ENCODE results near the gene RAB35.

RAB35 gene

GRCh38 chr12:120132863-120133385 is 16.4 kb upstream of the RAB35 start:
- DNase-seq (ENCODE audit: low read depth): no peak

GRCh38 chr12:120132054-120132836 is 15.7 kb upstream of the RAB35 start:
- DNase-seq (ENCODE audit: low read depth): no peak

GRCh38 chr12:120131116-120131515 is 14.6 kb upstream of the RAB35 start:
- DNase-seq (ENCODE audit: low read depth): no peak

- no peak for DNase-seq (ENCODE audit: low read depth)
Measured at GRCh38 chr12:120130011-120130410, 13.5 kb upstream of the RAB35 start.

GRCh38 chr12:120126635-120127005 is 10.1 kb upstream of the RAB35 start:
- DNase-seq (ENCODE audit: low read depth): no peak

- DNase-seq (ENCODE audit: low read depth): no peak
Measured at GRCh38 chr12:120125792-120126634, 9.5 kb upstream of the RAB35 start.

GRCh38 chr12:120125029-120125428 is 8.5 kb upstream of the RAB35 start:
- DNase-seq (ENCODE audit: low read depth): no peak

- DNase-seq (ENCODE audit: low read depth): no peak
Measured at GRCh38 chr12:120121766-120122293, 5.3 kb upstream of the RAB35 start.

- no peak for DNase-seq (ENCODE audit: low read depth)
Measured at GRCh38 chr12:120121343-120121742, 4.8 kb upstream of the RAB35 start.

GRCh38 chr12:120119271-120119973 is 2.9 kb upstream of the RAB35 start:
- DNase-seq (ENCODE audit: low read depth): no peak

GRCh38 chr12:120118321-120119061 is 1.9 kb upstream of the RAB35 start:
- DNase-seq (ENCODE audit: low read depth): no peak

GRCh38 chr12:120117961-120118320 is 1.4 kb upstream of the RAB35 start:
- DNase-seq (ENCODE audit: low read depth): no peak

GRCh38 chr12:120116792-120117651 is 469 bp upstream of the RAB35 start:
- peak; percentile 96 for DNase-seq (ENCODE audit: low read depth)

- DNase-seq (ENCODE audit: low read depth): peak; percentile 15
Measured at GRCh38 chr12:120115692-120116440, 687 bp downstream of the RAB35 start.

- DNase-seq (ENCODE audit: low read depth): no peak
Measured at GRCh38 chr12:120115066-120115465, 1.5 kb downstream of the RAB35 start.

GRCh38 chr12:120110550-120111501 is 5.7 kb downstream of the RAB35 start:
- DNase-seq (ENCODE audit: low read depth): peak; percentile 28

GRCh38 chr12:120109570-120110267 is 6.8 kb downstream of the RAB35 start:
- no peak for DNase-seq (ENCODE audit: low read depth)

GRCh38 chr12:120106151-120106550 is 10.4 kb downstream of the RAB35 start:
- no peak for DNase-seq (ENCODE audit: low read depth)
